Hematopoietic multipotent progenitor cell treated with erythropoietin and hydrocortisone succinate and interleukin-3 and kit ligand, for 15 days (in vitro differentiated cells): ENCODE measurements around the gene FRMD8.

ENCODE experiments used
- DNase-seq: peaks from one replicate; pipeline ENCODE4 v3.0.0-alpha.2; 2015; ENCODE audit warnings: low spot score

Gene FRMD8

GRCh38 chr11:65424205-65425104, 38.0 kb downstream of the FRMD8 start:
- DNase-seq, result peak; percentile 64

- peak; percentile 89 for DNase-seq
These were observed 38.9 kb downstream of the FRMD8 start for GRCh38 chr11:65425105-65425970.

GRCh38 chr11:65425971-65426838, 39.8 kb downstream of the FRMD8 start:
- peak; percentile 80 for DNase-seq

GRCh38 chr11:65426839-65427690, 40.6 kb downstream of the FRMD8 start:
- peak; percentile 65 for DNase-seq

- peak; percentile 70 for DNase-seq
These were observed 41.5 kb downstream of the FRMD8 start for GRCh38 chr11:65427691-65428577.

GRCh38 chr11:65428578-65429067, 42.2 kb downstream of the FRMD8 start:
- no peak for DNase-seq

GRCh38 chr11:65429068-65429681, 42.7 kb downstream of the FRMD8 start:
- peak; percentile 61 for DNase-seq

- DNase-seq, result peak; percentile 62
These were observed 43.4 kb downstream of the FRMD8 start for GRCh38 chr11:65429724-65430405.

- DNase-seq, result peak; percentile 50
These were observed 44.2 kb downstream of the FRMD8 start for GRCh38 chr11:65430406-65431217.

GRCh38 chr11:65431451-65432099, 45.1 kb downstream of the FRMD8 start:
- peak; percentile 28 for DNase-seq

- peak; percentile 29 for DNase-seq
These were observed 45.7 kb downstream of the FRMD8 start for GRCh38 chr11:65432100-65432650.

- DNase-seq, result peak; percentile 78
These were observed 46.5 kb downstream of the FRMD8 start for GRCh38 chr11:65432686-65433582.

- no peak for DNase-seq
These were observed 47.2 kb downstream of the FRMD8 start for GRCh38 chr11:65433657-65434056.

- DNase-seq, result peak; percentile 68
These were observed 47.7 kb downstream of the FRMD8 start for GRCh38 chr11:65434057-65434666.

- no peak for DNase-seq
These were observed 48.4 kb downstream of the FRMD8 start for GRCh38 chr11:65434667-65435410.
